Keratinocyte (primary cell): ENCODE data around the gene AFG1L. TPM values are rescaled to one million over a fixed set of nuclear protein-coding genes. Genes with fewer than 3 reads are reported as not detected.
"Not testable (repeated sequence)": the region's sequence is repeated elsewhere in the genome, so short reads cannot be mapped to it uniquely, and the experiment has no call there.

Experiments used
- DNase-seq: peaks from one replicate; pipeline ENCODE4 v3.0.0-alpha.2; 2011; ENCODE audit warnings: low read depth, missing footprints, low spot score
- FAIRE-seq: peaks from 2 replicates; lab custom pipeline; 2011; peaks lifted over from hg19 to GRCh38; lab: Jason Lieb, UNC
- H2AFZ ChIP-seq: 2 replicates; pipeline ENCODE4 v1.6.0; 2012; ENCODE audit warnings: low read length, control low read depth, inconsistent platforms; ENCODE audit not compliant: control insufficient read depth
- H3K27ac ChIP-seq: 2 replicates; pipeline ENCODE4 v1.5.1; 2011; ENCODE audit warnings: low read length; ENCODE audit not compliant: control insufficient read depth, insufficient read depth
- H3K27me3 ChIP-seq: 3 replicates; pipeline ENCODE4 v1.6.0; 2011; ENCODE audit warnings: low read length; ENCODE audit not compliant: control insufficient read depth, insufficient read depth; ENCODE audit errors: extremely low read depth
- H3K36me3 ChIP-seq, 2 experiments: 2 replicates in 1 of 2; 3 replicates in 1 of 2; pipeline ENCODE4 v1.5.1; 2011; ENCODE audit warnings: low read length in 2 of 2, mild to moderate bottlenecking in 1 of 2; ENCODE audit not compliant: control insufficient read depth in 2 of 2, insufficient read depth in 2 of 2; ENCODE audit errors: extremely low read depth in 1 of 2
- H3K4me1 ChIP-seq: 3 replicates; pipeline ENCODE4 v1.5.1; 2011; ENCODE audit warnings: low read length; ENCODE audit not compliant: control insufficient read depth, insufficient read depth; ENCODE audit errors: extremely low read depth
- H3K4me2 ChIP-seq: 3 replicates; pipeline ENCODE4 v1.6.0; 2011; ENCODE audit warnings: low read depth, low read length; ENCODE audit not compliant: control insufficient read depth, insufficient read depth; ENCODE audit errors: extremely low read depth
- H3K4me3 ChIP-seq, 3 experiments: fragments of 200-600 bp in 1 of 3; sonication (generic) in 1 of 3; 2 replicates in 2 of 3; 3 replicates in 1 of 3; pipeline ENCODE4 v1.5.1; 2011 to 2016; ENCODE audit warnings: low read length in 3 of 3, mild to moderate bottlenecking in 3 of 3, control low read depth in 2 of 3, inconsistent platforms in 1 of 3, low read depth in 1 of 3, mixed read lengths in 1 of 3, mixed run types in 1 of 3, moderate library complexity in 1 of 3; ENCODE audit not compliant: control insufficient read depth in 2 of 3, insufficient read depth in 2 of 3; ENCODE audit errors: extremely low read depth in 1 of 3
- H3K79me2 ChIP-seq: 2 replicates; pipeline ENCODE4 v1.6.0; 2012; ENCODE audit warnings: low read length; ENCODE audit not compliant: control insufficient read depth, insufficient read depth
- H3K9ac ChIP-seq: 3 replicates; pipeline ENCODE4 v1.6.0; 2011; ENCODE audit warnings: low read length; ENCODE audit not compliant: control insufficient read depth, insufficient read depth; ENCODE audit errors: extremely low read depth
- H3K9me1 ChIP-seq: 3 replicates; pipeline ENCODE4 v1.6.0; 2011; ENCODE audit warnings: low read length; ENCODE audit not compliant: control insufficient read depth, insufficient read depth; ENCODE audit errors: extremely low read depth
- H3K9me3 ChIP-seq: 2 replicates; pipeline ENCODE4 v1.5.1; 2012; ENCODE audit warnings: low read depth, low read length; ENCODE audit not compliant: control insufficient read depth
- H4K20me1 ChIP-seq: 3 replicates; pipeline ENCODE4 v1.6.0; 2011; ENCODE audit warnings: low read length; ENCODE audit not compliant: control insufficient read depth, insufficient read depth; ENCODE audit errors: extremely low read depth
- EZH2 ChIP-seq: IDR thresholded peaks from one replicate; pipeline ENCODE4 v1.6.1; 2012; ENCODE audit warnings: inconsistent platforms, mild to moderate bottlenecking, low read length, moderate library complexity
- dilution Hi-C: fragments of 300-500 bp; cut with MboI; formaldehyde crosslinking; loops from one replicate; pipeline ENCODE4 v1.7.0; 2020; ENCODE audit warnings: low sequenced_read_pairs; ENCODE audit not compliant: extremely low pct_ligation_motif_present
- polyA plus RNA-seq, 5 experiments: library from polyadenylated mRNA; depleted of rRNA in 3 of 5; stranded (reverse) in 3 of 5; stranded (forward) in 1 of 5; unstranded in 1 of 5; fragments of >200 nt; gene quantifications; 1 replicate in 1 of 5; 2 replicates in 3 of 5; 3 replicates in 1 of 5; pipeline versions ENCODE4 v1.2.1 to v1.2.3, GENCODE V29; 2011 to 2012; ENCODE audit warnings: missing spikeins in 2 of 5, low read depth in 1 of 5, low replicate concordance in 1 of 5
- TF ChIP-seq, protein P1 (sequence below), 3 experiments: IDR thresholded peaks in 1 of 3; conservative IDR thresholded peaks in 1 of 3; optimal IDR thresholded peaks in 1 of 3; 2 replicates in 2 of 3; 3 replicates in 1 of 3; pipeline versions ENCODE3 to v1.5.1; 2011; ENCODE audit warnings: low read length in 3 of 3, mild to moderate bottlenecking in 3 of 3, moderate library complexity in 2 of 3, control low read depth in 1 of 3, inconsistent platforms in 1 of 3; ENCODE audit not compliant: insufficient read depth in 2 of 3; ENCODE audit errors: extremely low read depth in 1 of 3

AFG1L gene
- polyA plus RNA-seq, 1 donor (not counting 4 experiments of a cell fraction or from before 2014, with no cell fraction given): 3.1 TPM

DNA sequence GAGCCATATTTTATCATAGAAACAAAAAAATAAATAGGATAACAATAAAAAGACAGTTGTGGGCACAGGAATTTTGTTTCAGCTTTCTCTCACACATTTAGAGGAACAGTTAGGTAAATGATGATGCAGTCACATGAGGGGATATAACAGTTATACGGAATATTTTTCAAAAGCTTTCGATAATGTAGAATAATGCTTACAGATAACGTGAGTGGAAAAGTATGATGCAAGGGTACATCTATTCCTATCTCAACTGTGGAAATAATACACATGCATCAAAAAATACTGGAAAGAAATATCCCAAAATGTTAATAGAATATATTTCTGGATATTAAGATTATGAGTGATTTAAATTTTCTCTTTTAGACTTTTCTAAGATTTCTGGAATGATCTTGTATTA is 114.0 kb downstream of the AFG1L start:
- H3K9ac ChIP-seq: no peak overlapping the region
- no peak for TF ChIP-seq EZH2
- TF ChIP-seq, protein P1, sequence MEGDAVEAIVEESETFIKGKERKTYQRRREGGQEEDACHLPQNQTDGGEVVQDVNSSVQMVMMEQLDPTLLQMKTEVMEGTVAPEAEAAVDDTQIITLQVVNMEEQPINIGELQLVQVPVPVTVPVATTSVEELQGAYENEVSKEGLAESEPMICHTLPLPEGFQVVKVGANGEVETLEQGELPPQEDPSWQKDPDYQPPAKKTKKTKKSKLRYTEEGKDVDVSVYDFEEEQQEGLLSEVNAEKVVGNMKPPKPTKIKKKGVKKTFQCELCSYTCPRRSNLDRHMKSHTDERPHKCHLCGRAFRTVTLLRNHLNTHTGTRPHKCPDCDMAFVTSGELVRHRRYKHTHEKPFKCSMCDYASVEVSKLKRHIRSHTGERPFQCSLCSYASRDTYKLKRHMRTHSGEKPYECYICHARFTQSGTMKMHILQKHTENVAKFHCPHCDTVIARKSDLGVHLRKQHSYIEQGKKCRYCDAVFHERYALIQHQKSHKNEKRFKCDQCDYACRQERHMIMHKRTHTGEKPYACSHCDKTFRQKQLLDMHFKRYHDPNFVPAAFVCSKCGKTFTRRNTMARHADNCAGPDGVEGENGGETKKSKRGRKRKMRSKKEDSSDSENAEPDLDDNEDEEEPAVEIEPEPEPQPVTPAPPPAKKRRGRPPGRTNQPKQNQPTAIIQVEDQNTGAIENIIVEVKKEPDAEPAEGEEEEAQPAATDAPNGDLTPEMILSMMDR (optimal IDR thresholded peaks at IDR 0.05 in 1 of 3, IDR thresholded peaks at IDR 0.05 in 1 of 3, conservative IDR thresholded peaks at IDR 0.05 in 1 of 3; ENCODE audit: extremely low read depth in 1 of 3, insufficient read depth in 2 of 3, low read length in 3 of 3): no peak
- no peaks in the 10 kb centered on the region for H3K9me1 ChIP-seq
- H3K4me2 ChIP-seq: no peak overlapping the region
- DNase-seq: no peak
- no peak for FAIRE-seq
- H3K9me3 ChIP-seq: no peaks in the 10 kb centered on the region
- H3K79me2 ChIP-seq: no peaks in the 10 kb centered on the region
- no peaks in the 10 kb centered on the region for H4K20me1 ChIP-seq
- no peak overlapping the region for H2AFZ ChIP-seq
- no peak overlapping the region for H3K27ac ChIP-seq
- no peaks in the 10 kb centered on the region for H3K27me3 ChIP-seq
- H3K36me3 ChIP-seq: no peaks in the 10 kb centered on the region
- no peaks in the 10 kb centered on the region for H3K4me1 ChIP-seq
- dilution Hi-C loops: no loop called here
- H3K4me3 ChIP-seq: no peak overlapping the region

GRCh38 chr6:108416047-108416833 is 121.4 kb downstream of the AFG1L start:
- H3K9ac ChIP-seq, H3K27ac ChIP-seq, H3K9me3 ChIP-seq, H3K4me3 ChIP-seq, H3K4me2 ChIP-seq, H3K4me1 ChIP-seq, H3K36me3 ChIP-seq, H4K20me1 ChIP-seq, dilution Hi-C loops, H3K79me2 ChIP-seq, H3K9me1 ChIP-seq, H3K27me3 ChIP-seq, H2AFZ ChIP-seq, FAIRE-seq, DNase-seq: not testable (repeated sequence)
